HCT116 (cell line): ENCODE results near the gene GPR68. TPM values are rescaled to one million over a fixed set of nuclear protein-coding genes. Genes with fewer than 3 reads are reported as not detected.

Experiments
- ATAC-seq: fragments of 200-7000 bp; cut with Tn5 transposase; 2 replicates; pipeline ENCODE4 v1.9.1; 2020; ENCODE audit warnings: mild to moderate bottlenecking, moderate library complexity
- BruUV-seq: library from RNA; stranded (reverse); fragments of 400-500 nt; replicated peaks from 2 replicates; lab custom pipeline; 2021; lab: Mats Ljungman, UMichigan
- CTCF ChIA-PET: fragments of 300-600 bp; sonication (Branson Sonifier 250); formaldehyde crosslinking; loops from one replicate; lab custom pipeline; 2021; ENCODE audit warnings: antibody characterized with exemption; lab: Charles Lee
- POLR2A ChIA-PET: fragments of 300-600, 350-600 bp; sonication (Branson Sonifier 250); formaldehyde crosslinking; loops from one replicate; lab custom pipeline; 2021; ENCODE audit warnings: antibody characterized with exemption; lab: Charles Lee
- RAD21 ChIA-PET, 2 experiments: fragments of 300-600 bp; sonication (Branson Sonifier 250); formaldehyde crosslinking; loops; one replicate each; lab custom pipeline; 2023; ENCODE audit warnings: low total read pairs in 2 of 2; ENCODE audit not compliant: uncharacterized antibody in 2 of 2, unreplicated experiment in 2 of 2, low non-redundant PET in 1 of 2; lab: Charles Lee
- DNase-seq: peaks from one replicate; pipeline ENCODE4 v3.0.0-alpha.2; 2010; ENCODE audit warnings: low read depth, low spot score
- H2AFZ ChIP-seq: fragments of 200-600 bp; shearing (Covaris generic), sonication (generic); 2 replicates; pipeline ENCODE4 v1.6.1; 2017; ENCODE audit warnings: low read depth, mixed run types, mixed read lengths, antibody characterized with exemption, low read length; ENCODE audit not compliant: poor library complexity, severe bottlenecking
- H3K27ac ChIP-seq: 2 replicates; pipeline ENCODE4 v1.5.1; 2012; ENCODE audit warnings: low read depth, low read length
- H3K27me3 ChIP-seq: fragments of 200-600 bp; sonication (generic); 2 replicates; pipeline ENCODE4 v1.6.1; 2016; ENCODE audit warnings: mixed run types, low read length, mixed read lengths; ENCODE audit not compliant: insufficient read depth
- H3K36me3 ChIP-seq, 2 experiments: fragments of 200-500 bp in 1 of 2; fragments of 200-600 bp in 1 of 2; sonication (Bioruptor generic) in 1 of 2; sonication (generic) in 1 of 2; 2 replicates each; pipeline versions ENCODE4 v1.5.1 to v1.6.1; 2014 to 2016; ENCODE audit warnings: low read length in 2 of 2, inconsistent platforms in 1 of 2, mixed read lengths in 1 of 2, mixed run types in 1 of 2; ENCODE audit not compliant: insufficient read depth in 2 of 2, control insufficient read depth in 1 of 2
- H3K4me1 ChIP-seq, 2 experiments: fragments of 200-600 bp in 1 of 2; sonication (generic) in 1 of 2; 2 replicates each; pipeline versions ENCODE4 v1.5.1 to v1.6.1; 2012 to 2017; ENCODE audit warnings: low read length in 2 of 2, inconsistent platforms in 1 of 2, mild to moderate bottlenecking in 1 of 2, mixed read lengths in 1 of 2, mixed run types in 1 of 2, moderate library complexity in 1 of 2; ENCODE audit not compliant: insufficient read depth in 2 of 2, control insufficient read depth in 1 of 2
- H3K4me2 ChIP-seq: fragments of 200-600 bp; sonication (generic); 2 replicates; pipeline ENCODE4 v1.6.1; 2017; ENCODE audit warnings: mixed run types, low read length, mixed read lengths
- H3K4me3 ChIP-seq, 2 experiments: fragments of 200-600 bp in 1 of 2; sonication (generic) in 1 of 2; replicated peaks in 1 of 2; 2 replicates each; pipeline ENCODE4 v1.5.1; 2011 to 2016; ENCODE audit warnings: low read length in 2 of 2, control low read depth in 1 of 2, low read depth in 1 of 2, mild to moderate bottlenecking in 1 of 2, mixed read lengths in 1 of 2, mixed run types in 1 of 2
- H3K79me2 ChIP-seq: fragments of 200-600 bp; sonication (generic); 2 replicates; pipeline ENCODE4 v1.6.1; 2017; ENCODE audit warnings: mild to moderate bottlenecking, mixed run types, low read length, moderate library complexity, mixed read lengths; ENCODE audit not compliant: insufficient read depth
- H3K9ac ChIP-seq: fragments of 200-600 bp; sonication (generic); 2 replicates; pipeline ENCODE4 v1.6.1; 2016; ENCODE audit warnings: low read length, mixed read lengths
- H3K9me2 ChIP-seq: fragments of 200-600 bp; sonication (generic), shearing (Covaris generic); 2 replicates; pipeline ENCODE4 v1.6.1; 2017; ENCODE audit warnings: mixed run types, mild to moderate bottlenecking, moderate library complexity; ENCODE audit not compliant: insufficient read depth
- H3K9me3 ChIP-seq, 2 experiments: fragments of 200-500 bp in 1 of 2; fragments of 200-600 bp in 1 of 2; sonication (Bioruptor generic) in 1 of 2; sonication (generic) in 1 of 2; 2 replicates each; pipeline ENCODE4 v1.6.1; 2014 to 2017; ENCODE audit warnings: low read length in 2 of 2, mixed read lengths in 2 of 2, inconsistent platforms in 1 of 2, low read depth in 1 of 2, mild to moderate bottlenecking in 1 of 2, mixed run types in 1 of 2, moderate library complexity in 1 of 2; ENCODE audit not compliant: control insufficient read depth in 1 of 2, insufficient read depth in 1 of 2
- H4K20me1 ChIP-seq: fragments of 200-600 bp; sonication (generic), shearing (Covaris generic); 2 replicates; pipeline ENCODE4 v1.6.1; 2017; ENCODE audit warnings: mixed run types, mild to moderate bottlenecking, moderate library complexity; ENCODE audit not compliant: insufficient read depth
- CBX3 ChIP-seq: IDR thresholded peaks from 2 replicates; pipeline ENCODE4 v1.6.1; 2012; ENCODE audit warnings: low read depth
- CEBPB ChIP-seq: IDR thresholded peaks from 2 replicates; pipeline ENCODE4 v1.6.1; 2012; ENCODE audit warnings: low read depth
- CTCF ChIP-seq, 3 experiments: fragments of 200-600 bp in 1 of 3; sonication (generic) in 1 of 3; IDR thresholded peaks in 2 of 3; conservative IDR thresholded peaks in 1 of 3; 2 replicates each; pipeline ENCODE4 v1.5.1; 2012 to 2017; ENCODE audit warnings: low read depth in 2 of 3, low read length in 2 of 3, antibody characterized with exemption in 1 of 3, borderline replicate concordance in 1 of 3, control low read depth in 1 of 3, mild to moderate bottlenecking in 1 of 3, mixed read lengths in 1 of 3, mixed run types in 1 of 3, moderate library complexity in 1 of 3; ENCODE audit not compliant: insufficient read depth in 1 of 3
- EGR1 ChIP-seq: IDR thresholded peaks from 2 replicates; pipeline ENCODE4 v1.6.1; 2012; ENCODE audit warnings: low read depth
- EZH2 ChIP-seq: fragments of 200-600 bp; sonication (generic); IDR thresholded peaks from 2 replicates; pipeline ENCODE4 v1.6.1; 2017; ENCODE audit warnings: antibody characterized with exemption, mixed run types
- JUND ChIP-seq: IDR thresholded peaks from 2 replicates; pipeline ENCODE4 v1.6.1; 2012
- POLR2AphosphoS5 ChIP-seq: IDR thresholded peaks from 2 replicates; pipeline ENCODE4 v1.6.1; 2011; ENCODE audit warnings: mild to moderate bottlenecking, low read depth, low read length, moderate library complexity
- SRF ChIP-seq: IDR thresholded peaks from 2 replicates; pipeline ENCODE4 v1.6.1; 2012; ENCODE audit warnings: low read depth
- YY1 ChIP-seq: IDR thresholded peaks from 2 replicates; pipeline ENCODE4 v1.6.1; 2011; ENCODE audit warnings: low read length, low read depth, moderate library complexity, mild to moderate bottlenecking; ENCODE audit not compliant: insufficient replicate concordance; ENCODE audit errors: extremely low read depth
- ZBTB33 ChIP-seq: IDR thresholded peaks from 2 replicates; pipeline ENCODE4 v1.6.1; 2011; ENCODE audit warnings: mild to moderate bottlenecking, low read length, moderate library complexity; ENCODE audit not compliant: insufficient replicate concordance; ENCODE audit errors: extremely low read depth
- ZFX ChIP-seq: fragments of 450-650 bp; IDR thresholded peaks from 2 replicates; pipeline ENCODE4 v1.6.1; 2017
- ZNF274 ChIP-seq: fragments of 200-500 bp; sonication (Bioruptor generic); IDR thresholded peaks from 2 replicates; pipeline ENCODE4 v1.6.1; 2014; ENCODE audit warnings: mild to moderate bottlenecking, low read depth, low read length, inconsistent platforms
- intact Hi-C: fragments of 100-400 bp; cut with micrococcal nuclease; formaldehyde crosslinking; loops from 2 replicates; pipeline ENCODE4 v1.10.0; 2022
- total RNA-seq: library from RNA; stranded (reverse); gene quantifications from one replicate; pipeline ENCODE4 v1.2.1, GENCODE V29; 2021; ENCODE audit not compliant: unreplicated experiment

GPR68 gene
- total RNA-seq, 1 experiment from 2014 or later = not detected

GRCh38 chr14:91290986-91291385, 46.5 kb upstream of the GPR68 start (continued):
- no peak for TF ChIP-seq EGR1

GRCh38 chr14:91289464-91289863, 45.0 kb upstream of the GPR68 start:
- BruUV-seq = no TSS peak
- Histone ChIP-seq H3K4me2 (no peak overlapping the region), H4K20me1 (no peaks in the 10 kb centered on the region), H3K9me3 (no peaks in the 10 kb centered on the region), H3K9ac (no peak overlapping the region), H3K4me3 (no peak overlapping the region), H3K9me2 (no peaks in the 10 kb centered on the region), H3K27me3 (no peaks in the 10 kb centered on the region), H3K36me3 (no peaks in the 10 kb centered on the region; a peak in 3 of 4 replicates), H3K79me2 (no peaks in the 10 kb centered on the region), H3K4me1 (no peaks in the 10 kb centered on the region), H3K27ac (no peak overlapping the region), H2AFZ (no peak overlapping the region)
- DNase-seq = no peak
- ChIA-PET POLR2A (no interaction called here), CTCF (no interaction called here), RAD21 (no interaction called here)
- no peak for TF ChIP-seq CBX3
- no peak for TF ChIP-seq SRF
- TF ChIP-seq EGR1 = no peak
- TF ChIP-seq CTCF (IDR thresholded peaks at IDR 0.05 in 2 of 3, conservative IDR thresholded peaks at IDR 0.05 in 1 of 3; ENCODE audit: borderline replicate concordance in 1 of 3, insufficient read depth in 1 of 3, low read depth in 2 of 3, low read length in 2 of 3) = no peak
- no peak for TF ChIP-seq ZFX
- TF ChIP-seq ZNF274 = no peak
- TF ChIP-seq CEBPB = no peak
- TF ChIP-seq ZBTB33 = no peak
- TF ChIP-seq EZH2 = no peak
- TF ChIP-seq YY1 = no peak
- TF ChIP-seq POLR2AphosphoS5 = no peak
- no peak for TF ChIP-seq JUND
- intact Hi-C loops = no loop called here
- no peak for ATAC-seq
